Retina (tissue), 1 donor: ENCODE results near the gene FGF9.
A peak's percentile ranks its signal among the peaks of the same experiment; 100 is the strongest.

Source experiments
- DNase-seq: peaks from one replicate; pipeline ENCODE4 v3.0.0-alpha.2; 2016

Gene FGF9

GRCh38 chr13:21675095-21675991 is 4.5 kb downstream of the FGF9 start:
- DNase-seq, result peak; percentile 75

DNA sequence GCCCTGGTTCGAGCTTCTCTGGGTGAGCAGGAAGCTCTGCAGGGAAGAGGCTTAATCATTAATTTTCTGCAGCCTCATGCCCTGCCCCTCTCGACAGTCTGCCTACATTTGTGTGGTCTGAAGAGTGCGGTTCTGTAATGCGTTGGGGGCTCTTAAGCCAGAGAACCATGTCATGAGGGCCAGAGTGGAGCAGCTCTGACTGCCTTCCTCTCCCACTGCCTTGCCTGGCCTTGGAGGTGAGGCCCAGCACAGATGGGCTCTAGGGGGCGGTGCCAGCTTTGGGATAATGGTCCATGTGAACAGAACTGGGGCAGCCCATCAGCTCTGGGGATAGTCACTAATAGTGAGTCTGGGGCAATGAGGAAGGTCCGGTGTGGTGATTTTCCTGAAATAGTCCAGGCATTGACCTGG is 5.7 kb downstream of the FGF9 start:
- peak; percentile 75 for DNase-seq

DNA sequence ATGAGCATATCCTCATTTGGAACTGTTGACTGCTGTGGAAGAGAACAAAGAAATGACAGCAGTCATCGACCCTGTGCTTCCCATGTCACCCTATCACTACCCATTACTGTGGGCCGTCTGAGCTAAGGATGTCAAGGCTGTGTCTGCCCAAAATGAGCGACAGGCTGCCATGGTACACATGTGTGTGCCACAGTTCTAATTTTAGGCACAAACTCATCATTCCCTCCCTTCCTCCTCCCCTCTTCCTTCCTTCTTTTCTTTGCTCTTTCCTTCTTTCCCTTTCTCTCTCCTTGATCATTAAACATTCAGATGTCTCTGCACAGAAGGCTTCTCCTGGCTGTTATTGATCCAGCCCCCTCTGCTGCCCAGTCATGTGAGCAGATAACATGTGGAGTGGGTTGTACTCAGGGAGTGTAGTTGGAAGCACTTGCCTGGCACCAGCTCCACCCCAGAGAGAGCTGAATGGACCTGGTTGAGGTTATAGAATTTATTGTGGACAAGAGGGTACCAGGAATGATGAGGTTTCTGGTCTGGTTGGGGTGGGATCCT is 6.3 kb downstream of the FGF9 start:
- peak; percentile 60 for DNase-seq

DNA sequence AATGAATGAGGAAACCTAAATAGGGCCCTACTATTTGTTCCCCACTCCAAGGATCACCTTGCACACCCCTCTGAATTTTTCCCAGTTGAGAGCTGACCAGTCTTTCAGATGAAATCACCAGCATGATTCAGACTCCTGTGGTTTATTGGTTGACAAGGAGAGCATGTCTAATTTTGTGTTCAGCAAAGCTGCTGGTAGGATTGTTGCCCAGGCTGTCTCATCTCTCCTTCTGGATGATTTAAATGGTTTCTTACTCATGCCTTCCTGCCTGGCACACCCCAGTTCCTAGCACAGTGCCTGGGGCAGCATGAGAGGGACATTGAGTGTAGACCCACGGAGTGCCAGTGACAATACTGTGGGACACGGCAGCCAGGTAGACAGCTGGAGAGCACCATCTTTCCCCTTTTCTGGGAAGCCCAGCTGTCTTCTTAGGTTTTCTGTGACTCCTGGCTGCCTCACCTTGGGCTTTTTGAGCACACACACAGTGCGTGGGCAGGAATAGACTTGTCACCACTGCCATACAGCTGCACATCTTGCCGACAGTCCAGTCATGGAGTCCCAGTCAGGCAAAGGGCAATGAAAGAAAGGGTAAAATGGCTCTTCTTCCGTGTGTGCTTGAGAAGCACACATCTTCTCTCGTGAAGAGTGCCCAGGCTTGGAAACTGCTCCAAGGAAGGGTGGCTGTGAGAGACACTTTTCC is 12.3 kb downstream of the FGF9 start:
- no peak for DNase-seq

DNA sequence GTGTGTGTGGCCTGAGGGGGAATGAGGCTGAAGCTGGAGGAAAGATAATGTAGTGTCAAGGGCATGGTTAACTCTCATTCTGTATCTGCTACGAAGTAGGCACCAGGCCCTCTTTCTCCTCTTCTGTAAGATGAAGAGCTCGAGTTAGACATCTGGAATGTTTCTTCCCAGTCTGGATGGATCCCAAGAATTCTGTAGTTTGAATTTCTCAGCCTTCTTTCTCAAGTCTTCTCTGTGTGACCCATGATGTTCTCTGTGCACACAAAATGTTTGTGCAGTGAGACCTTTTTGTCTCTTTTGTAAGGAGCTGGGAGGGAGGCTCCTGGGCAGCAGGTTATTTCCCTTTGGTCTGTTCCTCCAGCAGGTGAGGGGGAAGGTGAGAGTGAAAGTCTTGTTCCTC is 13.7 kb downstream of the FGF9 start:
- no peak for DNase-seq

DNA sequence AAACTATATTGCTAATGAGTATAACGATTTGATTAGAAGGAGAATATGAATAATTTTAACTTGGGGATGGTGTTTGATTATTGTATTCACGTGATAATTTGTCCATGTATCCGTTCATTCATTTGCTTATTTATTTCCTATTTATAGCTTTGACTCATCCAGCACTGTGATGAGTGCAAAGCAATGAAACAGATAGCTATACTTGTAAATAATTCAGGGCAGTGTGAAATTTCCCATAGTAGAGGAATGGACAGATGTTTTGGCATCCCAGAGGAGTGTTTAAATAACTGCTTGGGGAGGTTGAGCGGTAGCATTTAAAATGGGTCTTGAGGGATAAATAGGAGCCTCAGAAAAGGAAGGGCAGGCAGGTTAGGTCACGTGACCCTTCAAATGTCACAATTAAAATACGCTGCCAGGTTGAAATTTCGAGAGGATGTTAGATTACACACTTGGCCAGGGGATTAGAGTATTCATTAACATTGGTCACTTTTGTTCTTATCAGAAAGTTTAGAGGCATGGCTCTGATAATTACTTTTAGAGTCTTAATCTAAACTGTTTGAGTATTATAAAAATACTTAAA is 14.7 kb downstream of the FGF9 start:
- no peak for DNase-seq

GRCh38 chr13:21686751-21687391 is 16.0 kb downstream of the FGF9 start:
- no peak for DNase-seq

DNA sequence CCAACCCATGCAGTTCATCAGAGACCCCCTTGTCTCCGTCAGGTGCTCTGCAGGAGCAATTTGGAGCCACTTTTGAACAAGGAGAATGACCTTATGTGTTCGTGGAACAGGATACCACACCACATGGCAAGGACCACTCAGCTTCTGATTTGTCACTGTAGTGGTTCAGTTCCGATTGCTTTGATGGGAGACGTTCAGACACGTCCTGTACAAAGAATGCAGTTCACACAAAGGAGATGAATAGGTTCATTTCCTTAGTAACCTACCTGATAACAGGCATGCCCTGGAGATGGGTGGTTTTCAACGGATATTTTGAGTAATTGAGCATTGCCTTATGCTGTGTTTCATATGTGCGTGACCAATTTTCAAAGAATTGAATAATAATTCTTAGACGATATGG is 17.2 kb downstream of the FGF9 start:
- no peak for DNase-seq

GRCh38 chr13:21689097-21689496 is 18.2 kb downstream of the FGF9 start:
- no peak for DNase-seq

DNA sequence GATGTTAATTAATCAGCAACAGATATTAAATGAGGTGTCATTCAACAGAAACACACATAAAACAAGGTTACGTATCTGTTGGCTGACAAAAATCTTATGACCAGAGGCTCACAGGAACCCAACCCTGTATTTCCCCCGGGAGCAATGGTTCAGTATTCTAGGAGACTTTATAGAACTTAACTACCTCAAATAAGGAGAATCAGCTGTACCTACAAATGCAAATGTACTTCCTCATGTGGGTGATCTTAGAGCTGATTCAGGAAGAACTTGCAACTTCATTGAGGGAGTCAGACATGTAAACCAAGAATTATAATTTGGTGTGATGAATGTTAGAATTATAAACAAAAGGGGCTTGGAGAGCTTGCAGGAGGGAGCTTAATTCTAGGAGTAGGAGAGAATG is 20.1 kb downstream of the FGF9 start:
- no peak for DNase-seq

DNA sequence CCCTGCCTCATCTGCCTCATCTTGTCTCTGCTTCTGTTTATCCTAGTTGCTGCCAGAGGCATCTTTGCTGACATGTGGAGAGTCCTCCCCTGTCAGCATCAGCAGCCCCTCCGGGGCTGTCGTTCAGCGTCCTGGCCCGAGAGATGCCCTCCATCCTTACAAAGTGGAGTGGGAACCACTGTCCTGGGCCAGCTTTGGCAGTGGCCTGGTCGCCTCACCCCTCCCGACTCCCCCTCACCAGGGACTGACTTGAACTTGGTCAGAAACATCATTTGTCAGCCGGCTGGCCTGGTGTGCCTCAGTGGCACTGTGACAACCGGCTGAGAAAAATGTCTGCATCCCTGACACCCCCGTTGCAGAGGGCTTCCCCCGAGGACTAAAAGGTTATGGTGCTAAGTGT is 20.6 kb downstream of the FGF9 start:
- DNase-seq, result no peak

DNA sequence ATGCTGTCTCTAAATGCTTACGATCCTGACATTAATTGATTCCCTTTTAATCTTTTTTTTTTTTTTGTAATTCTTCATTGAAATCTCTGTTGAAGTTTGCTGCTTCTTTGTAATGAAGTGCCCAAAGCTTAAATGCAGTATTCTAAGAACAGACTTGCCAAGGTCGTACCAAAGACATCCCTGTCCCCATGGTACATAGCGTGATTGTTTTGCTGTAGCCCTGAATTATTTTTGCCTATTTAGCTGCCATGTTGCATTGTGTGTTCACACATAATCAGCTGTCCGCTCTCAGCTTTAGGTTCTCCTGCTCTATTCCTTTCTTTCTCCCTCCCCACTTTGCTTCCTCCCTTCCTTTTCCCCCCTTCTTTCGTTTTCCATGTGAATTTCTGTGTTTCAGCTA is 21.1 kb downstream of the FGF9 start:
- no peak for DNase-seq

- no peak for DNase-seq
Observed at GRCh38 chr13:21694831-21695230, 24.0 kb downstream of the FGF9 start.

DNA sequence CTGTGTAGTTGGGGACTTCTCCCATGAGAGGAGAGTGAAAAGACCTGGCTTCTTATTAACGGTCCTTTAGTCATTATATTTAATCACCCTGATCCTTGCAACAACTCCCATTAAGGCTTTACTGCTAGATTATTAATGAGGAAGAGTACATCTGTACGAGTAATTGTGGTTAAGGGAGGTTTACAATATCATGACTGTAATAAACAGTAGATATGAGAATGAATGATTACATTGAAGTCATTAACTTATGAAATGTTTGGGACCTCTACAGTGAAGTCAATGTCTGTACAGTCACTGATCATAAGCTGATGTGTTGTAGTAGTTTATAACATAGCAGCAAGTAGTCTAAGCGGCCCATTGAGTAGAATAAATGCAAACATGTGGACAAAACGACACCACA is 24.7 kb downstream of the FGF9 start:
- DNase-seq, result no peak

DNA sequence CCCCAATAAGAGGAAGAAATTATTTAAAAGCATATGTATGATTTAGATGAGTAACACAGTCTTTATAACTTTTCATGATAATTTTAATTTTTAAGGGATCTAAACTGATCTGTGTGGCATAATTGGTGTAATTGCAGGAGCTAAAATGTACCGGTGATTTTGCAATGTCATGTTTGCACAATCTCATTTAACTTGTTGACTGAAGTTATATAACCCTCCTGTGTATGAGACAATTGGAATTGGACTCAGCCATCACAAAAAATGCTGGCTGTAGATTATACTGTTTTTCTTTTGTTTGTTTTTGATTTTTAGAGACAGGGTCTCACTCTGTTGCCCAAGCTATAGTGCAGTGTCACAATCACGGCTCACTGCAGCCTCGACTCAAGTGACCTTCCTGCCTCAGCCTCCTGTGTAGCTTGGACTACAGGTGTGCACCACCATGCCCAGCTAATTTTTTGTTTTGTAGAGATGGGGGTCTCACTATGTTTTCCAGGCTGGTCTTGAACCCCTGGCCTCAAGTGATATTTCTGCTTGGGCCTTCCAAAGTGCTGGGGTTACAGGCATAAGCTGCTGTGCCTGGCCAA is 26.1 kb downstream of the FGF9 start:
- no peak for DNase-seq

GRCh38 chr13:21698817-21699679 is 28.2 kb downstream of the FGF9 start:
- DNase-seq, result no peak

DNA sequence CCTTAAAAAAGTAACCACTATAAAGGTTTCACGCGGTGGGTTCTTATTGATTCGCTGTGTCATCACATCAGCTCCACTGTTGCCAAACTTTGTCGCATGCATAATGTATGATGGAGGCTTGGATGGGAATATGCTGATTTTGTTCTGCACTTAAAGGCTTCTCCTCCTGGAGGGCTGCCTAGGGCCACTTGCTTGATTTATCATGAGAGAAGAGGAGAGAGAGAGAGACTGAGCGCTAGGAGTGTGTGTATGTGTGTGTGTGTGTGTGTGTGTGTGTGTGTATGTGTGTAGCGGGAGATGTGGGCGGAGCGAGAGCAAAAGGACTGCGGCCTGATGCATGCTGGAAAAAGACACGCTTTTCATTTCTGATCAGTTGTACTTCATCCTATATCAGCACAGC is 30.6 kb downstream of the FGF9 start:
- DNase-seq, result no peak

DNA sequence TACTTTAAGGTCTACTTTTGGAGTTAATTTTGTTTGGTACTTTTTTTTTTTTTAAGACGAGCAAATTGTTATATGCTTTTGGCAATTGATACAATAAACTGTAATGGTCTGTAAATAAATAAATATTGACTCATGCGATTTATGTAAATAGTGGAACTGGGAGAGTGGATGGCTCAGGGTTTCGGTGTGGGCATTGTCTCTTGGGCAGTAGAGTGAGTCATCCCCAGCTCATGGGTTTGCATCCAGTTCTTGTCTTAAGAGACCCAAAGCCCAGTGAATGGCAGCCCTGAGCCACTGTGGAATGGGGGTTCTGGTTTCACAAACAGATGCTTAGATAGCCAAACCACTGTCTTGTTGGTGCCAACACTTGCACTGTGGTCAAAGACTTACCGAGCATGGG is 33.0 kb downstream of the FGF9 start:
- no peak for DNase-seq

DNA sequence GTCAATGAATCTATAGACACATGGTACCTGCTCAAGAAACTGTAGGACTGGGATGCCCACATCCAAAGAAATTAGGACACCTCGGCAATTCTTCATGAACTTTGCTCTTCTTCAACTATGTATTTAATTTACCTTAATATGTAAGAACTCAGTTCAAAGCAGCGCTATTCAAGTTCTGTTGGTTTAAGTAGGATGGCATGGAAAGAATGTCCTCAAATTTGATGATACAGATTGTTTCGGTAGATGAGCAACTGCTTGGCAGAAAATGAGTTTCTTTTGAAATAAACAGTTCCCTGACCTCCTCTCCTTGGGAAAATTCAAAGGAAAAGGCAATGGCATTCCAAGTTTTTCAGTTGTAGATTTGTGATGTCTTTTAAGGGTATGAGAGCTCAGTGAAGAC is 36.7 kb downstream of the FGF9 start:
- no peak for DNase-seq

- DNase-seq, result no peak
Observed at GRCh38 chr13:21709697-21710096, 38.8 kb downstream of the FGF9 start.

GRCh38 chr13:21710163-21710562 is 39.3 kb downstream of the FGF9 start:
- no peak for DNase-seq

GRCh38 chr13:21717817-21718216 is 46.9 kb downstream of the FGF9 start:
- DNase-seq, result no peak
